GM19452 (cell line): ENCODE results near the gene CENPO.

Source experiments
- ATAC-seq: cut with Tn5 transposase; IDR thresholded peaks from one replicate; pipeline ENCODE4 v1.9.1; 2021; ENCODE audit not compliant: unreplicated experiment

Gene CENPO

GRCh38 chr2:24857746-24858145 is 64.5 kb downstream of the CENPO start:
- no peak for ATAC-seq

GRCh38 chr2:24858996-24859395 is 65.8 kb downstream of the CENPO start:
- ATAC-seq, result no peak

- ATAC-seq, result no peak
These were observed 66.9 kb downstream of the CENPO start for GRCh38 chr2:24859968-24860600.

- no peak for ATAC-seq
These were observed 67.4 kb downstream of the CENPO start for GRCh38 chr2:24860631-24861030.

- no peak for ATAC-seq
These were observed 68.3 kb downstream of the CENPO start for GRCh38 chr2:24861500-24861899.

GRCh38 chr2:24863641-24864040 is 70.4 kb downstream of the CENPO start:
- ATAC-seq, result no peak

- ATAC-seq, result no peak
These were observed 73.7 kb downstream of the CENPO start for GRCh38 chr2:24866946-24867345.

GRCh38 chr2:24870440-24870839 is 77.2 kb downstream of the CENPO start:
- ATAC-seq, result no peak

GRCh38 chr2:24870891-24871705 is 77.9 kb downstream of the CENPO start:
- ATAC-seq, result no peak

GRCh38 chr2:24871852-24872333 is 78.7 kb downstream of the CENPO start:
- ATAC-seq, result no peak
